Prostate gland (tissue), 2 donors: ENCODE data around the gene FGF19.

Experiments used
- CTCF ChIP-seq, 4 experiments: fragments of 200-600 bp in 2 of 4; fragments of 450-650 bp in 2 of 4; sonication (generic) in 2 of 4; IDR thresholded peaks; 1 replicate in 3 of 4; 2 replicates in 1 of 4; pipeline ENCODE4 v1.5.1; 2016 to 2019; ENCODE audit warnings: antibody characterized with exemption in 4 of 4, mild to moderate bottlenecking in 2 of 4, moderate library complexity in 2 of 4
- POLR2A ChIP-seq: fragments of 450-650 bp; IDR thresholded peaks from one replicate; pipeline ENCODE4 v1.6.1; 2016; ENCODE audit warnings: antibody characterized with exemption, mild to moderate bottlenecking

- no peak for TF ChIP-seq CTCF (IDR thresholded peaks at IDR 0.05)
- no peak for TF ChIP-seq POLR2A
Measured at GRCh38 chr11:69648679-69649575, 54.9 kb downstream of the FGF19 start.
